Keratinocyte (primary cell): ENCODE data around the gene UPP2.

Experiments
- EZH2 ChIP-seq: IDR thresholded peaks from one replicate; pipeline ENCODE4 v1.6.1; 2012; ENCODE audit warnings: inconsistent platforms, mild to moderate bottlenecking, low read length, moderate library complexity
- TF ChIP-seq, protein P1 (sequence below), 3 experiments: IDR thresholded peaks in 1 of 3; conservative IDR thresholded peaks in 1 of 3; optimal IDR thresholded peaks in 1 of 3; 2 replicates in 2 of 3; 3 replicates in 1 of 3; pipeline versions ENCODE3 to v1.5.1; 2011; ENCODE audit warnings: low read length in 3 of 3, mild to moderate bottlenecking in 3 of 3, moderate library complexity in 2 of 3, control low read depth in 1 of 3, inconsistent platforms in 1 of 3; ENCODE audit not compliant: insufficient read depth in 2 of 3; ENCODE audit errors: extremely low read depth in 1 of 3

DNA sequence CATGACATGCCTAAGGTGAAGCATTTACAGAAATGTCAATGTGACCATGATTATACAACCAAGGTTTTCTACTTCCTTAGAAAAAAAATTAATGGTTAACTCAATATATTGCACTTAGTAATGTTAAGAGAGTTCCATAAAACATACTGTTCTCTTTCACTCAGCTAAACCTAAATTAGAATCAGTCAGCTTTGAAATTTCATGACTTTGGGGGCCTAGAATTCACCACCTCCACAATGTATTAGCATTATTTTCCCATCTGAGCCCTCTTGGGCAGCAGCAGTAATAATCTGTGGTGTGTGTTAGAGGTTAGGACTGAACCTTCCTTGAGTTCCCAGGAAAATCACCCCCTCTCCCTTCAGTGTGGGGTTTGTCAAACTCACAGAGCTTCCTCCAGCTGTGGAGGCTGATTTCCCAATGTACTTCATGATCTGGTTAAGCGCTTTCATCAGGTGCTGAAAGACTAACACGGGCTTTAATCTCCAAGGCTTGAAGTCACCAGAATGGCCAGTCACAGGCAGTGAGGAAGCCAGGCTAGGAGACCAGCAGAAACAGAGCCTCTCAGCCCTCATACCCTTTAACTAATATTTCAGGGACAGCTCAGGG, 7.1 kb upstream of the UPP2 start:
- TF ChIP-seq, protein P1, sequence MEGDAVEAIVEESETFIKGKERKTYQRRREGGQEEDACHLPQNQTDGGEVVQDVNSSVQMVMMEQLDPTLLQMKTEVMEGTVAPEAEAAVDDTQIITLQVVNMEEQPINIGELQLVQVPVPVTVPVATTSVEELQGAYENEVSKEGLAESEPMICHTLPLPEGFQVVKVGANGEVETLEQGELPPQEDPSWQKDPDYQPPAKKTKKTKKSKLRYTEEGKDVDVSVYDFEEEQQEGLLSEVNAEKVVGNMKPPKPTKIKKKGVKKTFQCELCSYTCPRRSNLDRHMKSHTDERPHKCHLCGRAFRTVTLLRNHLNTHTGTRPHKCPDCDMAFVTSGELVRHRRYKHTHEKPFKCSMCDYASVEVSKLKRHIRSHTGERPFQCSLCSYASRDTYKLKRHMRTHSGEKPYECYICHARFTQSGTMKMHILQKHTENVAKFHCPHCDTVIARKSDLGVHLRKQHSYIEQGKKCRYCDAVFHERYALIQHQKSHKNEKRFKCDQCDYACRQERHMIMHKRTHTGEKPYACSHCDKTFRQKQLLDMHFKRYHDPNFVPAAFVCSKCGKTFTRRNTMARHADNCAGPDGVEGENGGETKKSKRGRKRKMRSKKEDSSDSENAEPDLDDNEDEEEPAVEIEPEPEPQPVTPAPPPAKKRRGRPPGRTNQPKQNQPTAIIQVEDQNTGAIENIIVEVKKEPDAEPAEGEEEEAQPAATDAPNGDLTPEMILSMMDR (optimal IDR thresholded peaks at IDR 0.05 in 1 of 3, IDR thresholded peaks at IDR 0.05 in 1 of 3, conservative IDR thresholded peaks at IDR 0.05 in 1 of 3; ENCODE audit: extremely low read depth in 1 of 3, insufficient read depth in 2 of 3, low read length in 3 of 3): no peak
- no peak for TF ChIP-seq EZH2
